AG09319 (cell line): ENCODE measurements around the gene SUCLG2.

Experiments
- DNase-seq: peaks from one replicate; pipeline ENCODE4 v3.0.0-alpha.2; 2010; ENCODE audit warnings: low read depth; ENCODE audit errors: extremely low read depth
- TF ChIP-seq, protein P1 (sequence below): IDR thresholded peaks from 2 replicates; pipeline ENCODE4 v1.5.1; 2011; ENCODE audit warnings: low read depth, mild to moderate bottlenecking, inconsistent platforms, low read length, moderate library complexity

The SUCLG2 gene

GRCh38 chr3:67601919-67602608, 52.3 kb downstream of the SUCLG2 start:
- DNase-seq = no peak

GRCh38 chr3:67601385-67601784, 53.0 kb downstream of the SUCLG2 start:
- TF ChIP-seq, protein P1, sequence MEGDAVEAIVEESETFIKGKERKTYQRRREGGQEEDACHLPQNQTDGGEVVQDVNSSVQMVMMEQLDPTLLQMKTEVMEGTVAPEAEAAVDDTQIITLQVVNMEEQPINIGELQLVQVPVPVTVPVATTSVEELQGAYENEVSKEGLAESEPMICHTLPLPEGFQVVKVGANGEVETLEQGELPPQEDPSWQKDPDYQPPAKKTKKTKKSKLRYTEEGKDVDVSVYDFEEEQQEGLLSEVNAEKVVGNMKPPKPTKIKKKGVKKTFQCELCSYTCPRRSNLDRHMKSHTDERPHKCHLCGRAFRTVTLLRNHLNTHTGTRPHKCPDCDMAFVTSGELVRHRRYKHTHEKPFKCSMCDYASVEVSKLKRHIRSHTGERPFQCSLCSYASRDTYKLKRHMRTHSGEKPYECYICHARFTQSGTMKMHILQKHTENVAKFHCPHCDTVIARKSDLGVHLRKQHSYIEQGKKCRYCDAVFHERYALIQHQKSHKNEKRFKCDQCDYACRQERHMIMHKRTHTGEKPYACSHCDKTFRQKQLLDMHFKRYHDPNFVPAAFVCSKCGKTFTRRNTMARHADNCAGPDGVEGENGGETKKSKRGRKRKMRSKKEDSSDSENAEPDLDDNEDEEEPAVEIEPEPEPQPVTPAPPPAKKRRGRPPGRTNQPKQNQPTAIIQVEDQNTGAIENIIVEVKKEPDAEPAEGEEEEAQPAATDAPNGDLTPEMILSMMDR = no peak
- DNase-seq = no peak

More at GRCh38 chr3:67601919-67602608, 52.3 kb downstream of the SUCLG2 start:
- TF ChIP-seq, protein P1 = no peak

DNA sequence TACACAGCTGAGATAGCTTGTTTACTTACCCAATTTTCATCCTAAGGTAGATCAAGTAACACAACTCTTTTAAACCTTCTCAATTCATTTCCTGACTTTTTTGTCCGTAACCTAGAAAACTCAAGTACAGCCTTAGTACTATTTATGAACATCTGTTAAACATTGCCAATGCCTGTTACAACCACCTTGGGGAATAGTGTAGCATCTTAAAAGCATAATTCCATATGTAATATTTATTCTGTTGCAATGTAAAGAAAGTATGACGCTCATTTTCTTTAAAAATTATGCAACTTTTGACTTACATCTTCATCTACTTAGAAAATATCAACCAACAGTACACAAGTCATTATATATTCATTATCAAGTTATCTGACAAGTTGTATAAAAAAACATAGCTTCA, 54.6 kb downstream of the SUCLG2 start:
- no peak for DNase-seq
- TF ChIP-seq, protein P1 = no peak

DNA sequence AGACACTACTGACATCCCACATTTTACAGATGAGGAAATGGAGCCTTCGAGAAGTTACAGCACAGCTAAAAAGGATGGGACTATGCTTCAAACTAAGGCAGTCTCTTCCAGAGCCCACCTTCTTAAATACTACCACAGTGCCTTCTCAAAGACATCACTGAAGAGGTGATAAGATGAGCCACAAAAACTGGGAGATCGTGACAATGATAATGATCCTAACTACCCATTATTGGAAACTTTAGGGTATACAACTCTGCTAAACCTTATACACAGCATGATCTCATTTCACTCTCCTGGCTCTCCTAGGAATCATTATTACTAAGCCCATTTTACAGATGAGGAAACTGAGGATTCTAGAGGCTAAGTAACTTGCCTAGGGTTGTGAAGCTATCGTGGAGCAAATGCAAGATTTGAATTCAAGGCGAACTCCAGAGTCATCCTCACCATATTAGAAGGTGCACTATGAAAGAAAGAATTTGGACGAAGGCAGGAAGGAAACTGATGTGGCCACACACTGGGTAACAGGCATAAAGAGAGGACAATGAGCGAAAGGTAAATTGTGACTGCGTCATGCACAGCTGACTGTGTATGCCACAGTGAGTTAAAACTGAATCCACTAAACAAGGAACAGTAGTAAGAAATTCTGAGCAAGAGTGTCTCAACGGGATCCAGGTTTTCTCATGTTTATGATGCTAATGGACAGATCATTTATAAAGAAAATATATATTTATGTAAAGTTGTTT, 55.4 kb downstream of the SUCLG2 start:
- TF ChIP-seq, protein P1 = no peak
- DNase-seq = no peak

DNA sequence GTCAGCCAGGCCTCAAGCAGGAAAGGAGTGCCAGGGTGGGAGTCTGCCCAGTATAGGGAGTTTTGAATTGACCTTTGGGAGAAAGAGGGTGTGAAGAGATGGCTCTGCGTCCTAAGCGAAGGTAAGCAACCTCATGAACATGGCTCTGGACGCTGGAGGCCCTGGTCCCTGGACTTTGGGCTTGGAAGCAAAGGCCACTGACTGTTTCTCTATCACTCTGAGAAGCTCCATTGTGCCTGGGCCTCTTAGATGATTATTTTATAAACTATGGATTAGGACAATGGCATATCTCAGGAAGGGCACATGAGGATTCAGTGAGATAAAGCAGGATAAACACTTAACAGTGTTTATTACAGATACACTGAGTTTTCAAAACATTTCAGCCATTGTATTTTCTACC, 59.0 kb downstream of the SUCLG2 start:
- no peak for DNase-seq
- TF ChIP-seq, protein P1 = no peak

DNA sequence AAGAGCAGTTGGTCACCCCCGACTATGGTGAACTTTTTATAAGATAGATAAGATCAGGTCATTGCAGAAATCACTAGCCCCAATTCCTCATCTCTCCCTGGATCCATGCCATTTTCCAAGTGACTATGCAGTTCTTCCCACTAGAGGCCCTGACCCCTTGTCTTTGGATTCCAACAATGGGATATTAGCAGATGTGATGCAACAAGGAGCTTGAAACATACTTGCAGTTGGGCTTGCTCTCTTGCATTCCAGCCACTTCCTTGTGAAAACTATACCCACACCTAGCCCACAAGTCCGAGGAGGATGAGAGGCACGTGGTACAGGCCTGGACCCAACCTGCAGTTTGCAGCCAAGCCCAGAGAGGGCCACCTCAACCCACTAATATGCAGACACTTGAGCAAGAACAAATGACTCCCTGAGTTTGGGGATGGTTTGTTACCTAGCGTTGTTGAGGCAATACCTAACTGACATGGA, 60.6 kb downstream of the SUCLG2 start:
- TF ChIP-seq, protein P1 = no peak
- DNase-seq = no peak

DNA sequence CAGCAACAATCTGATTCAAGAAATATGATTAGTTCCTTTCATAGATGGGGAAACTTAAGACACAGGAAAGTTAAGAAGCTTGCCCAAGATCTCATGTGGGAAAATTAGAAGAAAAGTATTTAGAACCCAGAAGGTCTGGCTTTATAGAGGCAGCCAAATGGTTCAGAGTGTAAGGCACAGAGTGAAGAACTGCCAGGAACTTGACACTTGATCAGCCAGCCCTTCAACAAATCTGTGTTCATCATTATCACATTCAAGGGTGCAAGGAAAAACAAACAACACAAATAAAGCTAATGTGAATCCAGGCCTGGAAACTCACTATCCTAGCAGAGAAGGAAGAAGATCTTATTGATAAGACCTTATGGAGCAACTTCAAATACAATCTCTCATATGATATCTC, 62.4 kb downstream of the SUCLG2 start:
- TF ChIP-seq, protein P1 = no peak
- no peak for DNase-seq
